Measurements from ENCODE around the gene CEP112.

The CEP112 gene

GRCh38 chr17:65987988-65988387 lies 203.9 kb downstream of the CEP112 start:
- no peaks in the 10 kb centered on the region for H3F3A ChIP-seq (ENCODE audit: insufficient read depth)
- H3K9me2 ChIP-seq (replicated peaks; ENCODE audit: insufficient read depth, low read length): no peaks in the 10 kb centered on the region
- H2AFZ ChIP-seq (ENCODE audit: low read depth, low read length, severe bottlenecking): no peak overlapping the region
- no peak overlapping the region for H3K9ac ChIP-seq (ENCODE audit: low read length)
- no peaks in the 10 kb centered on the region for H3K36me3 ChIP-seq (ENCODE audit: low read length)
- no peaks in the 10 kb centered on the region for H3K9me3 ChIP-seq (ENCODE audit: insufficient read depth, low read length)
- no peaks in the 10 kb centered on the region for H3K79me2 ChIP-seq (ENCODE audit: insufficient read depth, low read length)
- no peaks in the 10 kb centered on the region for H4K20me1 ChIP-seq (ENCODE audit: low read depth, low read length)
- TF ChIP-seq EZH2phosphoT487 (conservative IDR thresholded peaks at IDR 0.05; ENCODE audit: low read length): no peak
- TF ChIP-seq, protein P1, sequence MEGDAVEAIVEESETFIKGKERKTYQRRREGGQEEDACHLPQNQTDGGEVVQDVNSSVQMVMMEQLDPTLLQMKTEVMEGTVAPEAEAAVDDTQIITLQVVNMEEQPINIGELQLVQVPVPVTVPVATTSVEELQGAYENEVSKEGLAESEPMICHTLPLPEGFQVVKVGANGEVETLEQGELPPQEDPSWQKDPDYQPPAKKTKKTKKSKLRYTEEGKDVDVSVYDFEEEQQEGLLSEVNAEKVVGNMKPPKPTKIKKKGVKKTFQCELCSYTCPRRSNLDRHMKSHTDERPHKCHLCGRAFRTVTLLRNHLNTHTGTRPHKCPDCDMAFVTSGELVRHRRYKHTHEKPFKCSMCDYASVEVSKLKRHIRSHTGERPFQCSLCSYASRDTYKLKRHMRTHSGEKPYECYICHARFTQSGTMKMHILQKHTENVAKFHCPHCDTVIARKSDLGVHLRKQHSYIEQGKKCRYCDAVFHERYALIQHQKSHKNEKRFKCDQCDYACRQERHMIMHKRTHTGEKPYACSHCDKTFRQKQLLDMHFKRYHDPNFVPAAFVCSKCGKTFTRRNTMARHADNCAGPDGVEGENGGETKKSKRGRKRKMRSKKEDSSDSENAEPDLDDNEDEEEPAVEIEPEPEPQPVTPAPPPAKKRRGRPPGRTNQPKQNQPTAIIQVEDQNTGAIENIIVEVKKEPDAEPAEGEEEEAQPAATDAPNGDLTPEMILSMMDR (IDR thresholded peaks at IDR 0.05; ENCODE audit: insufficient read depth, low read length, poor library complexity, severe bottlenecking): peak; percentile 77
- no peaks in the 10 kb centered on the region for H3K27me3 ChIP-seq (ENCODE audit: low read length)
- no peak overlapping the region for H3K4me2 ChIP-seq (ENCODE audit: low read depth, low read length, poor library complexity, severe bottlenecking)
- H3K27ac ChIP-seq (ENCODE audit: low read depth, low read length): no peak overlapping the region
- no peak overlapping the region for H3K4me3 ChIP-seq (ENCODE audit: insufficient read depth, low read length, poor library complexity, severe bottlenecking)

DNA sequence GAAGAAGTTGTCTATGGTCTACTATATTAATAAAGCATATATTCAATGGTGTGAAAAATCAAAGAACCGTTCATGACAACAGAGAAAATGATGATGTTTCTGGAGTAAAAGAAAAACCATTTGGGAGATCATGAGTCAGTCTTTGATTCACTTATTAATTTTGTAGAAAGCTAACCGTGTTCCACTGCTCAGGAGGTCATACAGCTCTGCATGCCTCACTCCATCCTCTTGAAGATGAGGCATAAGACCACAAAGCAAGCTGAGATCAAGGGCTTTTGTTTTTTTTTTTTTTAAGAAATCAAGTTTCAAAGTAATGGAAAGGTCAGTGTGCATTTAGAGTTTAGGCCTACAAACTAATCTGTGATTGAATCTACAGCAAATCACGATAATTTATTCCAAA lies 206.4 kb downstream of the CEP112 start:
- no peaks in the 10 kb centered on the region for H3F3A ChIP-seq (ENCODE audit: insufficient read depth)
- H4K20me1 ChIP-seq (ENCODE audit: low read depth, low read length): no peaks in the 10 kb centered on the region
- H3K9ac ChIP-seq (ENCODE audit: low read length): no peak overlapping the region
- H3K27ac ChIP-seq (ENCODE audit: low read depth, low read length): no peak overlapping the region
- H3K27me3 ChIP-seq (ENCODE audit: low read length): no peaks in the 10 kb centered on the region
- TF ChIP-seq, protein P1 (IDR thresholded peaks at IDR 0.05; ENCODE audit: insufficient read depth, low read length, poor library complexity, severe bottlenecking): no peak
- no peak overlapping the region for H3K4me2 ChIP-seq (ENCODE audit: low read depth, low read length, poor library complexity, severe bottlenecking)
- no peak overlapping the region for H3K4me3 ChIP-seq (ENCODE audit: insufficient read depth, low read length, poor library complexity, severe bottlenecking)
- H3K9me2 ChIP-seq (replicated peaks; ENCODE audit: insufficient read depth, low read length): no peaks in the 10 kb centered on the region
- H3K9me3 ChIP-seq (ENCODE audit: insufficient read depth, low read length): no peaks in the 10 kb centered on the region
- H2AFZ ChIP-seq (ENCODE audit: low read depth, low read length, severe bottlenecking): no peak overlapping the region
- H3K36me3 ChIP-seq (ENCODE audit: low read length): no peaks in the 10 kb centered on the region
- no peaks in the 10 kb centered on the region for H3K79me2 ChIP-seq (ENCODE audit: insufficient read depth, low read length)

- Histone ChIP-seq H3K4me3 (ENCODE audit: insufficient read depth, low read length, poor library complexity, severe bottlenecking) (no peak overlapping the region), H3K4me2 (ENCODE audit: low read depth, low read length, poor library complexity, severe bottlenecking) (no peak overlapping the region), H3K9me3 (ENCODE audit: insufficient read depth, low read length) (no peaks in the 10 kb centered on the region), H3K9ac (ENCODE audit: low read length) (no peak overlapping the region), H3K36me3 (ENCODE audit: low read length) (no peaks in the 10 kb centered on the region), H3K79me2 (ENCODE audit: insufficient read depth, low read length) (no peaks in the 10 kb centered on the region), H2AFZ (ENCODE audit: low read depth, low read length, severe bottlenecking) (no peak overlapping the region), H3K27ac (ENCODE audit: low read depth, low read length) (no peak overlapping the region), H3K9me2 (replicated peaks; ENCODE audit: insufficient read depth, low read length) (no peaks in the 10 kb centered on the region), H3K27me3 (ENCODE audit: low read length) (no peaks in the 10 kb centered on the region), H4K20me1 (ENCODE audit: low read depth, low read length) (no peaks in the 10 kb centered on the region), H3F3A (ENCODE audit: insufficient read depth) (no peaks in the 10 kb centered on the region)
- TF ChIP-seq, protein P1 (IDR thresholded peaks at IDR 0.05; ENCODE audit: insufficient read depth, low read length, poor library complexity, severe bottlenecking): no peak
- TF ChIP-seq EZH2phosphoT487 (conservative IDR thresholded peaks at IDR 0.05; ENCODE audit: low read length): no peak
Measured at GRCh38 chr17:65984299-65984698, 207.6 kb downstream of the CEP112 start.

- Histone ChIP-seq H3K4me2 (ENCODE audit: low read depth, low read length, poor library complexity, severe bottlenecking) (no peak overlapping the region), H3K27ac (ENCODE audit: low read depth, low read length) (no peak overlapping the region), H2AFZ (ENCODE audit: low read depth, low read length, severe bottlenecking) (no peak overlapping the region), H3K27me3 (ENCODE audit: low read length) (no peaks in the 10 kb centered on the region), H3K9ac (ENCODE audit: low read length) (no peak overlapping the region), H3K4me3 (ENCODE audit: insufficient read depth, low read length, poor library complexity, severe bottlenecking) (no peak overlapping the region), H3K9me3 (ENCODE audit: insufficient read depth, low read length) (no peaks in the 10 kb centered on the region), H3K36me3 (ENCODE audit: low read length) (no peaks in the 10 kb centered on the region), H3K79me2 (ENCODE audit: insufficient read depth, low read length) (no peaks in the 10 kb centered on the region), H4K20me1 (ENCODE audit: low read depth, low read length) (no peaks in the 10 kb centered on the region), H3K9me2 (replicated peaks; ENCODE audit: insufficient read depth, low read length) (no peaks in the 10 kb centered on the region), H3F3A (ENCODE audit: insufficient read depth) (no peaks in the 10 kb centered on the region)
- TF ChIP-seq, protein P1 (IDR thresholded peaks at IDR 0.05; ENCODE audit: insufficient read depth, low read length, poor library complexity, severe bottlenecking): no peak
- TF ChIP-seq EZH2phosphoT487 (conservative IDR thresholded peaks at IDR 0.05; ENCODE audit: low read length): no peak
Measured at GRCh38 chr17:65978871-65979270, 213.1 kb downstream of the CEP112 start.

All from SU-DHL-6 (cell line).